HG03558 (cell line): ENCODE results near the gene MRPL36.

Experiments
- ATAC-seq: cut with Tn5 transposase; IDR thresholded peaks from one replicate; pipeline ENCODE4 v1.9.1; 2021; ENCODE audit warnings: moderate number of reproducible peaks; ENCODE audit not compliant: unreplicated experiment; ENCODE audit errors: extremely low read depth

MRPL36 gene

GRCh38 chr5:1786621-1787471 lies 12.8 kb downstream of the MRPL36 start:
- no peak for ATAC-seq

GRCh38 chr5:1785984-1786383 lies 13.7 kb downstream of the MRPL36 start:
- no peak for ATAC-seq

DNA sequence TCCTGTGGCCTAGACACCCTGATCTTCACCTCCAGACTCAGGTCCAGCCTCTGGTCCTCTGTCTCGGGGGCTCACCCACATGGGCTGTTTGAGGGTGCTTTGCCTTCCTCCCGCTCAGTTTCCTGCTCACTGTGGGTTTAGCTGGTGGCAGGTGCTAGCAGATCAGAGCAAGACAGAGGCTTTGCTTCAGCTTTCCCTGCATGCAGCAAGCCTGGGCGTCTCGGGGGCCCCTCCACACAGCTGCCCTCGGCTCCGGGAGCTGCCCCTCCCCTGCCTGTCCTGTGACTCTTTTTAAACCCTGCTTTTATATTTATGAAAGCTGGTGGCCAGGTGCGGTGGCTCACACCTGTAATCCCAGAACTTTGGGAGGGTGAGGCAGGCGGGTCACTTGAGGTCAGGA lies 14.6 kb downstream of the MRPL36 start:
- no peak for ATAC-seq

DNA sequence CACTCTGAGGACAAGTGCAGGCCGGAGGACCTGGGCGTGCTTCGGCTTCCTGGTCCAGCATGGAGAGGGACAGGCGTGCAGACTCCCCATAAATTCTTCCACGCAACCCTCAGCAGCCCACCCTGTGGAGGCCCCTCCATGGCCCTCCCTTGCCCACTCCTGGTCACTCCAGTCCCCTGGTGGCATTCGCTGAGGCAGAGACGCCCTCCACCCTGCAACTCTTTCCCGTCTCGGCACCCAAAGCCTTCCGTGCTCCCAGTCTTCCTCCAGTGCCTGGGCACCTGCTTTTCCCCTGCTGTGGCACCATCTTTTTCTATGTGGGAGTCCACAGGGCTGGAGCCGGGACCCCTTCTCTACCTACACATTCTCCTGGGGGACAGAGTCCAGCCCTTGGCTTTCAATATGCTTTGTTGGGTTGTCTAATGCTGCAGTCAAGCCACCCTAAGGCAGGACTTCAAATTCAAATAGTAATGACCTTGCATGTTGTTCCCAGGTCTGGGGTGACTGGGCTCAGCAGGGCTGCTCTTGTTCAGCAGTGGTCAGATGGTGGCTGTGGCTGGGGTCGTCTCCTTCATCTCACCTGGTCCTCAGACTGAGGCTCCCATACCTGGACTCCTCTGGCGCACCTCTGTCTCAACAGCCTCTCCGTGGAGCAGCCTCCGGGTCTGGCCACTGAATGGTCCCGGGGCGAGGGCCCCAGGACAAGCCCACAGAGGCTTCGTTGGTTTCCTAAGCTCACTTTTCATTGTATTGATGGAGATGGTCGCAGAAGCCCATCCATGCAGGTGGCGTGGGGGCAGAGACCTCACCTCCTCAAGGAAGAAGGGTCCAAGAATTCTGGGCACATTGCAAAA lies 15.2 kb downstream of the MRPL36 start:
- no peak for ATAC-seq

DNA sequence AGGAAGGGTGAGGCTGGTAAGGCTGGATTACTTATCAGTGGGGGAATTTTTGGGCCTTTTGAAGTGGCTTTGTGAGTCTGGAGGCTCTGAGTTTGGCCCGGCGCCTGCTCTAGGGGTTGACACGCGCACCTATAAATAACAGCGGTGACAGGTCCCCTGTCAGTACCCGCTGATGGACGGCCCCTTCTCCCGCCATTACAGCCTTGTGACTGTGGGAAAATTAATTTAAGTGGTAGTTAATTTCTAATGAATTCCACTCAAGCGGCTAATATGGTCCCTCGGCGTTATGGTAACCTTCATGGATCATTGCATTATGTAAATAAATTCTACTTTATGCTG lies 16.5 kb downstream of the MRPL36 start:
- ATAC-seq: peak; percentile 76

- ATAC-seq: peak; percentile 4
Observed at GRCh38 chr5:1782385-1783215, 17.0 kb downstream of the MRPL36 start.

DNA sequence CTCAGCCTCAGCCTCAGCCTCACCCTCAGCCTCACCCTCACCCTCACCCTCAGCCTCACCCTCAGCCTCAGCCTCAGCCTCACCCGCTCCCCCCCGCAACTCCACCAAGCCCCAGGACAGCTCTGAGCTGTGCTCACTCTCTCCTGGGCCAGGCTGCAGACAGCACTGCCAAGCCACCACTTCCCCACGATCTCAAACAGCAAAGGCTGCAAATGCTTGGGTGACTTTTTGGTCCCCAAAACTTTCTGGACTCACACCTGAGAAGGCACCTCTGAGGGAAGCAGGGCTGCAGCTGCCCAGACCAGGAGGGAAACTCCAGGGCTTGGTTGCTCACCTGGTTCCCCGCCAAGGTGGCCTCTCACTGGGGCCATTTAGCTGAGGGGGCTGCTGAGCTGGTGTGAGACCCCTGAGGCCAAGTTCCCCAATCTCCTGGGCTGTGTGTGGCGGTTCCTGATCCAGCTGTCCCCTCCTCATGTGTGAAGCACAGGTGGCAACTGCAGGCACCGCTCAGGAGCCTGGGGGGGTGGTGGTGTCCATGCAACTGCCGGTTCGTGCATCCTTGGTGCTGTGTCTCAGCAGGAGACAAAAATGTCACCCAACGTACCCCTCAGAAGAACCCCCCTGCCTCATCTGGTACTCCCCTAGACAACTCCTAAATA lies 17.8 kb downstream of the MRPL36 start:
- ATAC-seq: no peak

GRCh38 chr5:1781107-1781506 lies 18.5 kb downstream of the MRPL36 start:
- ATAC-seq: no peak

DNA sequence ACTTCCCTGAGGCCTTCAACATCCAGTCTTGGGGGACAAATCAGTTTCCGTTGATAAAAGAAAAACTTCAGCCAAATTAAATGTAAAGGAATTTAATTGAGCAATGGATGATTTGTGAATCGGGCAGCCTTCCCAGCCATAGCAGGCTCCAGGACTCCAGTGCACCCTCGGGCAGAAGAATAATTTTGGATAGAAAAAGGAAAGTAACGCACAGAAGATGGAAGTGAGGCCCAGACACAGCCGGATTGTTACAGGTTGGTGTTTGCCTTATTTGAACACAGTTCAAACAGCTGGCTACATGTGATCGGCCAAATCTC lies 19.1 kb downstream of the MRPL36 start:
- ATAC-seq: no peak

DNA sequence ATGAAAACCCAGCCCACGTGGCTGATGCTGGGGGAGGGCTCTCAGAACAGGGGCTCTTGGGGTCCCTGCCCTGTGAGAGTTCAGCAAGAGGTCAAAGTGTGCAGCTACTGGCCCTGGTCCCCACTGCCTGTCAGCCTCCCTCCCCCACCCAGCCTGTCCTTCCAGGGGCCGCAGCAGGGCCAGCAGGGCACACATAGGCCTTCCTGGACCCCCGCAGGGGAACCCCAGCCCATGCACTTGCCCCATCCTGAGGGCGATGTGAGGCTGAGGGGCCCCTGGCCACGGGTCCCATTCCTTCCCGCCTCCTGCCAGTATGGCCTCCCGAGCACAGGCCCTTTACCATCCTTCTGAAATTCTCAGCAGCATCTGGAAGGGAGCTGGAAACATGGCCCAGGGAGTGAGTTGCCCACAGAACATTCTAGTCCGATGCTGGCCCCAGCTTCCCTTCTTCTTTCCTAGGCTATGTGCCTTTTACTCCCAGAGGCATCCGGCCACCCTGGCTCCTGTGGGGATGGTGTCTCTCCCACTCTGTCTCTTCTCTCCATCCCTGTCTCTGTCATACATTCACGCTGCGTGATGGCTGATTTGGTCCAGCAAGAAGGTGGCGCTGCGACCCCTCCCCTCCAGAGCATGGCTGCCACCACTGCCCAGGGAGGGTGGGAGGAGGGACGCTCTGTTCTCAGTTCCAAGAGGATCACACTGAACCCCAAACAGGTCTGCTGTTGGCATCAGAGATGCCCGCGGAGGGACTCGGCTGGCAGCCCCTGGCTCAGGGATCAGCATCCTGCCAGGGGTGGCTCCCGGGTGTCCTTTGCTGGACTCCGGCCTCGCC lies 19.6 kb downstream of the MRPL36 start:
- no peak for ATAC-seq

- no peak for ATAC-seq
Observed at GRCh38 chr5:1779021-1779680, 20.5 kb downstream of the MRPL36 start.

DNA sequence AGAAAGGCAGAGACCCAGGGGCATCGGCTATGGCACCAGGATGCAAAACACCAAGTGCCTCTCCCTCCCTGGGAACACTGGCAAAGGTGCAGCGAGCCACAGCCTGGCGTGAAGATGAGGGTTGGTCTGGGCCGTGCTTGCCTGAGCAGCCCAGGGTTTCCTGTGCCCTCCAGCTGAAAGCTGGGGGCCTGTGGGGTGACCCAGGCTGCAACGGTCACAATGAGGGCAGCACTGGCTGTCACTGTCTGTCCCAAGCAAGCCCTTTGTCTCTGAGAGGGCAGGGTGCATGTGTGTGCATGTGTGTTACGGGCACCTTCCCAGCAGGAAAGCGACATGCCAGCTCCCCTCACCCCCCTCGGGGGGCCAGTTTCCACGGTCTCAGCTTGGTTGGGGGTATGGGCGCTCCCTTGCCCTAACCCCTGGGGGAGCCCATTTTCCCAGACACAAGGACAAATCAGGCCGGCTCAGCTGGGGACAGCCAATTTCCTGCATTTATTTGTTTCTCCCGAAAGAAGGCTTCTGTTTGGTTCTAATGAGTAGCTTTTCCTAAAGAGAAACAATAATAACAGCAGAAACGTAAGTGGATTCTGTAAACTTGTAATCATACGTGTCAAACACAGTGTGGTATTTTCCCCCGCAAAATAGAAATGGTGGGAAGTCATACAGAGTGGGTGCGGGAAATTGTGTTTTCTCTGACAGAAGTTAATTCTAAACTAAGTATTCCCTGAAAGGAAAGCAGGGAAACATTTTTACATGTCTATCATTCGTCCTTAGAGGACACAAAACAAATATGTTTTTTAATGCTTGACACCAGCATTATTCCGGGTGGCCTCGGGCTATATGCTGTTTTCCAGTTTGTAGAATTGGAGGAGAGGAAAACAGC lies 21.3 kb downstream of the MRPL36 start:
- ATAC-seq: no peak

DNA sequence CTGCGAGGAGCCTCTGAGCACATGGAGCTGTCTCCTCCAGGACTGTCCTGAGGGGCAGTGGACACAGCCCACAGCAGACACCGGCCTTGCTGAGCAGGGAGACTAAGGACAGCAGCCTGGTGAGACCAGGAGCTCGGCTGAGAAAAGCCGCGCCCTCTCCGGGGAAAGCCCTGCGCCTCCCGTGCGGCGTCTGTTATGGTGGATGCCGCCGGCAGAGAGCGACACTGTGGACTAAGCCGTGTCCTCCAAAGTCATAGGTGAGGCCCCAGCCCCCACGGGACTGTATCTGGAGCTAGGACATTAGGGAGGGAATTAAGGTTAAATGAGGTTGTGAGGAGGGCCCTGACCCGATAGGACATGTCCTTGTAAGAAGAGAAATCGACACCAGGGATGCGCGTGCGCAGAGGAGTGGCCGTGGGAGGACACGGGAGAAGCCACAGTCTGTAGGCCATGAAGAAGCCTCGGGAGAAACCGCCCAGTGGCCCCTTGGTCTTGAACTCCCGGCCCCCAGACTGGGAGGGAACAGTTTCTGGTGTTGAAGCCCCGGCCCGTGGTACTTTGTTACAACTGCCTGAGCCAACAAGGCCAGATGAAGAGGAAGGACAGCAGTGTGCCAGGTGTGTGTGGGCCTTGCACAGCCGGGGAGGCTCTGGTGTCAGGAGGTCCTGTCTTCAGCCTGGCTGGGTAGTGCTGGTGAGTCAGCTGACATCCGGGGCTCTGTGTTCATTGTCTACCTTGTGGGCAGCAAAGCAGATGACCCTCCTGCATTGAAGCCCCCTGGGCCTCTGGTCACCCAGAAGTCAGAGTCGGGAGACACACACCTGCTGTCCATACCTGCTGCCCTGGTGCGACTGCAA lies 22.1 kb downstream of the MRPL36 start:
- no peak for ATAC-seq

DNA sequence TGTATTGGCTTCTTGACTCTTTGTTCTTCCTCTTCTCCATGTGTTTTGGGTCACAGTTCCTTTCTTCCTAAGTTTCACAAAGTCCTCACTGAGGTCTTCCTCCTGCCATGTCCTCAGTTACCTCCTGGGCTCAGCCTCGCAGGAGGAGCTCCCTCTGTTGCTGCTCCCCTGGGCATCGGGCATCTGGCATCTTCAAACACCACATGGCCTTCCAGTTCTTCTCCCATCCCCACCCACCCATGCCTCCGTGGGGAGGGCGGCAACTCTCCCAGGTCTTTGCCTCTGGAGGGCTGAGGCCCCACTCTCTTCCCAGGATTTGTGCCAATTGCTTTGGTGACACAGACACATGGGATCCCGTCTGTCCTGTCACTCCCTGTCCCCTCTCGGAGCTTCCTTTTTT lies 22.8 kb downstream of the MRPL36 start:
- ATAC-seq: no peak

- no peak for ATAC-seq
Observed at GRCh38 chr5:1772634-1773033, 27.0 kb downstream of the MRPL36 start.

DNA sequence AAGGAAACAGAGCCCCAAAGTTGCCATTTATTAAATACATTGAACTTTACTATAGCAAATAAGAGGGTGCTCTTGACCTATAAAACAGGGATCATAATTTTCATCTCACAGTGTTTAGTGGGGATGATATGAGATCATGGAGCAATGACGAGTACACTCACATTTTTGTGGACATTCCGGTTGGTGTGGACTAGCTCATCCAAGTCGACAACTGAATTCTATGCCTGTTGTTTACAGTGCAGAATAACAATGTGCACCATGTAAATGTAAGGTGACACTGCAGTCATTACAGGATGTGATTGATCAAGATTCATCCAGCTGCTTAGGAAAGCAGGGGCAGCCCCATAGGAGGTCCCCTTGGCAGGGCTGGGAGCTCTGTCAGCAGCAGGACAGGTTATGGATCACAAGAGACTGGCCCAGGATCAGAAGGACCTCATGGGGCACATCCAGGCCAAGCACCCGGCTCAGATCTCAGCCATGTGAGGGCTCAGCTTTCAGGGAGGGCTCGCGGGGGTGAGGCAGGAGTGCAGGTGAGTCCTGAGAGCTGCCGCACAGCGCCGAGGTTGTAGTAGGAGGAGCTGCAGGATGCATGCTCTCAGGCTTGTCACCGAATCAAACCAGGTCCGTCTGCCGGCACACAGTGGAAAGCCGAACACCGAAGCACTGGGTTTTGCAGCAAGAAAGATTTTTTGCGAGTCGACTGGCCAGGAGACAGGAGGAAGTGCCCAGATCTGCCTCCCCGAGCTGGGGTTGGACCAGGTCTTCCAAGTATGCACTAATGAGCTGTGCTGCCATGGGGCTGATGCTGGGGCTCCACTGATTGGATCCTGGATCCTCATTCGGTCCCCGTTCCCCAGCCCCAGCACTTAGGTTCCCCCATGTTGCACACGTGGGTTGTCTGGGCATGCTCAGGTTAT lies 28.2 kb downstream of the MRPL36 start:
- no peak for ATAC-seq
